ENCODE data around the gene STARD9.
"Not testable (repeated sequence)": the region's sequence is repeated elsewhere in the genome, so short reads cannot be mapped to it uniquely, and the experiment has no call there.

The STARD9 gene

GRCh38 chr15:42766109-42766508 lies 190.7 kb downstream of the STARD9 start:
- DNase-seq (ENCODE audit: low read depth): not testable (repeated sequence)

Measured in stimulated activated CD8-positive, alpha-beta memory T cell treated with anti-CD3 and anti-CD28 coated beads, Interleukin-12 subunit alpha, Interleukin-12 subunit beta, amount 100 ng/mL, for 1 hour (primary cell).